Muscle layer of colon (tissue), 2 donors: ENCODE data around the gene PMM2.

ENCODE experiments used
- H3K27ac ChIP-seq: one replicate; pipeline ENCODE4 v1.7.0; 2013; ENCODE audit warnings: low read depth, mild to moderate bottlenecking, low read length, moderate library complexity
- H3K27me3 ChIP-seq, 2 donors: one replicate each; pipeline ENCODE4 v1.7.0; 2013; ENCODE audit warnings: low read length in 2 of 2, mild to moderate bottlenecking in 2 of 2; ENCODE audit not compliant: insufficient read depth in 2 of 2, control insufficient read depth in 1 of 2
- H3K36me3 ChIP-seq: one replicate; pipeline ENCODE4 v1.7.0; 2013; ENCODE audit warnings: mild to moderate bottlenecking, low read length; ENCODE audit not compliant: insufficient read depth
- H3K4me1 ChIP-seq: one replicate; pipeline ENCODE4 v1.7.0; 2013; ENCODE audit warnings: mild to moderate bottlenecking, low read length; ENCODE audit not compliant: insufficient read depth
- H3K4me3 ChIP-seq, 2 donors: one replicate each; pipeline ENCODE4 v1.7.0; 2013; ENCODE audit warnings: low read length in 2 of 2, low read depth in 1 of 2, mild to moderate bottlenecking in 1 of 2, moderate library complexity in 1 of 2
- H3K9ac ChIP-seq: one replicate; pipeline ENCODE4 v1.7.0; 2013; ENCODE audit warnings: low read length
- H3K9me3 ChIP-seq: one replicate; pipeline ENCODE4 v1.7.0; 2013; ENCODE audit warnings: mild to moderate bottlenecking, low read length
- donor health status: abdominal sarcoma.
- donor health status: Adenocarcinoma of cecum.

The PMM2 gene

GRCh38 chr16:8887952-8888560 is 90.4 kb downstream of the PMM2 start:
- Histone ChIP-seq H3K9me3 (no peaks in the 10 kb centered on the region), H3K36me3 (peaks cover 34% of the 10 kb centered on the region), H3K9ac (no peak overlapping the region), H3K4me3 (no peak overlapping the region), H3K4me1 (peaks cover 15% of the 10 kb centered on the region), H3K27ac (no peak overlapping the region), H3K27me3 (peaks cover 0 to 11% of the 10 kb centered on the region in 2 donors)

GRCh38 chr16:8888951-8889892 is 91.6 kb downstream of the PMM2 start:
- Histone ChIP-seq H3K27me3 (peaks cover 0 to 2% of the 10 kb centered on the region in 2 donors), H3K9me3 (no peaks in the 10 kb centered on the region), H3K4me1 (peaks cover 15% of the 10 kb centered on the region), H3K9ac (no peak overlapping the region), H3K36me3 (peaks cover 46% of the 10 kb centered on the region), H3K27ac (no peak overlapping the region), H3K4me3 (no peak overlapping the region)

DNA sequence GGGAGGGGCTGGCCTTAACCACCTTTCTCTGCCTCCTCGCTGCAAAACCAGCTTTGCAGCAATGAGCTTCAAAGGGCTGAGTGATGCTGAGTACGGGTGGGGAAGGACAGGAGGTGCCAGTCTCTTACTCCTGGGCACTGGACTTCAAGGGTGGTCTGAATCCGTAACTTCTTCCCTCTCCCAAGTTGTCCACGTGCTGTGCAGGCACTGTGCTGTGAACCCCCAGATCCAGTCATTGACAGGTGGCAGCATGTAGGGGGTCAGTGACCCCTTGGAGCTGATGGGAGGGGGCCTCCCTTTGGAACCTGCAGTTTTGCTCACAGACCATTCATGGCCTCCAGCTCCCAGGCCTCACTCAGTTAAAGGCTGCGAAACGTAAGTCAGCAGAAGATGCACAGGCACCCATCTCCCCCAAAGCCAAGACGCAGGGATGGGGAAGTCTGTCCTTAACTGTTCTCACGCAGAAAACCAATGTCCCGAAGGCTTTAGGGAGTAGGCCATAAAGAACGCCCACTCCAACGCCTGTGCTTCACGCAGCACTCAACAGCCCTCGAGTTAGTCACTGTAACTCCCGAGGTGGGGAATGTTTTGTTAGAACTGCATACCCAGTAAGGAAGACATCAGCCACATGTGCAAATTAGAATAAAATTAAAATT is 92.4 kb downstream of the PMM2 start:
- peaks cover 15% of the 10 kb centered on the region for H3K4me1 ChIP-seq
- H3K36me3 ChIP-seq = peaks cover 54% of the 10 kb centered on the region
- no peak overlapping the region for H3K27ac ChIP-seq
- no peak overlapping the region for H3K9ac ChIP-seq
- H3K4me3 ChIP-seq = no peak overlapping the region
- H3K27me3 ChIP-seq = no peaks in the 10 kb centered on the region
- H3K9me3 ChIP-seq = no peaks in the 10 kb centered on the region

DNA sequence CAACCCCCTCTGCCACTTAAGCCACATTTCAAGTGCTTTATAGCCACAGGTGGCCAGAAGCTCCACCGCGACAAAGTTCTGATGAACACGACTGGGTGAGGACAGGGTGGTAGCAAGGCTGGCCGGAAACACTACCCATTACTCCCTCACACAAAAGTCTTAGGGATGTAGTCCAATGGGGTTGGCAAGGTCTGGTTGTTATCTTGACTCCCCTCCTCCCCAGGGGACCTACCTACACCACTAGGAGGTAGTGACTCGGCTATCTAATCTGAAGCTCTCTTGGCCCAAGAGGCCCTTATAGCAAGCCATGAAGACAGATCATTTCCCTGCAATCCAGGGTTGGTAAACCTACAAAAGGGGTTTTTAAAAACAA is 92.9 kb downstream of the PMM2 start:
- Histone ChIP-seq H3K27me3 (no peaks in the 10 kb centered on the region), H3K9ac (no peak overlapping the region), H3K4me3 (no peak overlapping the region), H3K4me1 (peaks cover 15% of the 10 kb centered on the region), H3K27ac (no peak overlapping the region), H3K9me3 (no peaks in the 10 kb centered on the region), H3K36me3 (peaks cover 59% of the 10 kb centered on the region)

GRCh38 chr16:8892101-8892575 is 94.5 kb downstream of the PMM2 start:
- H3K36me3 ChIP-seq = peaks cover 73% of the 10 kb centered on the region
- no peaks in the 10 kb centered on the region for H3K9me3 ChIP-seq
- H3K9ac ChIP-seq = no peak overlapping the region
- H3K27ac ChIP-seq = no peak overlapping the region
- peaks cover 6% of the 10 kb centered on the region for H3K4me1 ChIP-seq
- H3K27me3 ChIP-seq = no peaks in the 10 kb centered on the region
- H3K4me3 ChIP-seq = no peak overlapping the region

GRCh38 chr16:8893426-8893825 is 95.8 kb downstream of the PMM2 start:
- H3K9me3 ChIP-seq = no peaks in the 10 kb centered on the region
- H3K9ac ChIP-seq = no peak overlapping the region
- peaks cover 82% of the 10 kb centered on the region for H3K36me3 ChIP-seq
- H3K27ac ChIP-seq = no peak overlapping the region
- H3K4me3 ChIP-seq = no peak overlapping the region
- H3K27me3 ChIP-seq = no peaks in the 10 kb centered on the region
- H3K4me1 ChIP-seq = no peaks in the 10 kb centered on the region

DNA sequence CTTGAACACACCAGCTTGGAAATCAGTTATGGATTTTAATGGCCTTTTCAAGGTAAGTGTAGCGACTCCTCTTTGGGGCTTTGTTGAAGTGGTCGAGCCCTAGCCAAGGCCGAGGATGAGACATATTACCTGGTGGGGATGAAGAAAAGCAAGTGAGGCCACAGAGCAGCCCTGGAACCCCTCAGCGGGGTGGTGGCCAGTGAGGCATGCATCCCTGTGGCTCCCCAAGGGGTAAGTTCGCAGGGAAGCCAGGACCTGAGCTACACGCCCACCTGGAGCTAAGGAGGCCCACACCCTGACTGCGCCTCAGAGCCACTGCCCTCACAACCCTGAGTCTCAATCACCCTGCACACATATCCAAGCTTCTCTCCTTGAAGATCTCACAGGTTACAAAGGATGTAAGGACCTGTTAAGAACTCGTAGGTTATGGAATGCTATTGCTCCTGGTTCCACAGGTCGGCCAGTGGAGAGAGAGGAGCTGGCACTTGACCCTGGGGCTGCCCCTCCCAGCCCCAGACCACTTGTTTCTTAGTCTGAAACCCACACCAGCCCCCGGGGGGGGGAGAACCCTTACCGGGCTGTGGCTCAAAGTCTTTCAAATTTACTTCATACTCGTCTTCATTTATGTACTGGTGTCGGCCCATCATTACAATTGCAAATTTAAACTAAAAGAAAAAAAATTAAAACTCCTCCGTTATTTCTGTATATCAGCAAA is 96.5 kb downstream of the PMM2 start:
- Histone ChIP-seq H3K4me1 (no peaks in the 10 kb centered on the region), H3K27ac (no peak overlapping the region), H3K4me3 (no peak overlapping the region), H3K27me3 (no peaks in the 10 kb centered on the region), H3K36me3 (peaks cover 89% of the 10 kb centered on the region), H3K9ac (no peak overlapping the region), H3K9me3 (no peaks in the 10 kb centered on the region)

DNA sequence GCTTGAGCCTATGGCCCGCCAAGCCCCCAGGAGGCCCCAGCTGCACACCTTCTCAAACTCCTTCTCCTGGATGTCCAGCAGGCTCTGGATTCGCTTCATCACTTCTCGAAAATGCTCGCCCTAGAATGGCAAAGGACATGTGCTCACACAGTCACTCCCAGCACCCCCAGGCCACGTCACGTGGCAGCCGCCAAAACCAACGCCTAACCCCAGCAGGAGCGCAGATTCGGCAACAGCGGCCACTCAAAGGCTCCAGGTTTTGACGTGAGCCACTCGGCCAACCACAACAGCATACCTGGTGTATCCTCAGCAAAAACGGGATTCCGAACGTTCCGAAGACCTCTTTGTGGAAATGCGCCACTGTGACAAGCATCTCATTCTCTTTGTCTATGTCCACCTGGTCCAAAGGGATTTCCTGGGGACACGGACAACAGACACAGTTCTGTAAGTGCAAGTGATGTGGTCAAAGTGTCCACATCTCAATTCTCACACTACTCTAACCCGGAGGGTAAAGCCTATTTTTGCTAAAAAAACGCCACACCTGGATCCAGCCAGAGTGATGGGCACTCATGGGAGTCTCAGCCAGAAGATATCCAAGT is 97.2 kb downstream of the PMM2 start:
- Histone ChIP-seq H3K36me3 (peaks cover 92% of the 10 kb centered on the region), H3K4me1 (no peaks in the 10 kb centered on the region), H3K4me3 (no peak overlapping the region), H3K27ac (no peak overlapping the region), H3K9me3 (no peaks in the 10 kb centered on the region), H3K27me3 (no peaks in the 10 kb centered on the region), H3K9ac (no peak overlapping the region)

DNA sequence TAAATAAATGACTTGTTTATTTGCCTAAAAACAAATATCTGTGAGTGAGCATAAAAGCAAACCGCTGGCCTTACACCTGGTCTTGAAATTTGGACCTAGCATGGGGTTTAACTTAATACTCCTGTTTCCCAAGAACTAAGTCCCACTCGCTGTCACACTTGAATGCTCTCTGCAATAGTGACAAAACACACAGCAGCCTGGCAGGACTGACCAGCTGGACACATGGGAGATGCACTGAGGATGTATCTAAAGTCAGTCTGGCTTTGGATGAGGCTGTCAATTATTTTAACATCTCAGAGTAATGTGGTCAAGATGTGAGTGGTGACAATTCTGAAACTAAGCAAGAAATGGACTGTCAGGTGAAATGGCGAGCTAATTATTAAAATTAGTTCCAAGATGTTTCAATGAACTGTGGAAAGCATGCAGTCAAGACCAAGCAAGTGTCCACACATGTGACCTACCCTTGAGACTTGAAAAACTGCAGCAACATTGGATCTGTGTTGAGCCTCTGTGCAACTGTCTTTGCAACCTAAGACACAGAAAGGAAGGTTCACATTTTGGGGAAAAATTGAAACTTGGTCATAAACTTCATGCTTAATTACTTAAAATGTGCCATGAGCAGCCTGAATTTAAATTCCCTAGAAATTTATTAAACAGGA is 101.2 kb downstream of the PMM2 start:
- no peaks in the 10 kb centered on the region for H3K9me3 ChIP-seq
- H3K27ac ChIP-seq = no peak overlapping the region
- no peaks in the 10 kb centered on the region for H3K27me3 ChIP-seq
- H3K9ac ChIP-seq = no peak overlapping the region
- H3K4me1 ChIP-seq = no peaks in the 10 kb centered on the region
- H3K4me3 ChIP-seq = no peak overlapping the region
- peaks cover 89% of the 10 kb centered on the region for H3K36me3 ChIP-seq
